GM21360 (cell line): ENCODE results near the gene PARD3.
"Not testable (repeated sequence)": the region's sequence is repeated elsewhere in the genome, so short reads cannot be mapped to it uniquely, and the experiment has no call there.

ENCODE experiments used
- ATAC-seq: cut with Tn5 transposase; IDR thresholded peaks from one replicate; pipeline ENCODE4 v1.9.1; 2021; ENCODE audit warnings: mild to moderate bottlenecking, moderate library complexity; ENCODE audit not compliant: unreplicated experiment

Gene PARD3

DNA sequence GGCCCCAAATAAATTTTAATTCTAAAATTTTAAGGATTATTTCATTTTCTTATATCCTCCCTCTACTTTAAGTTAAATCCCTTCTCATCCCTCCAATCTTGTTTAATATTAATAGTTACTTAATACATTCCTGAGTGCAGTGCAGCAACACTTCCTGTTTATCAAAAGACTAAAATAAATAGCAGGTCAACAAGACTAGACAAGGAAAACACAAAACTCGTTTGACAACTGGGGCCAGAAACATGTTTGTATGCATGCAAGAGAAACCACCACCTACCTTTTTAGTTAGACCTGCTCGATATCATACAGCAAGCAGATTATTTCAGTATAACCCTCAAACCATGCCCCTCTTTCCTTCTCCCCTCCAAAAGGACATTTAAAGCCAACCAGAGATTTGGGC lies 95.8 kb downstream of the PARD3 start:
- no peak for ATAC-seq

DNA sequence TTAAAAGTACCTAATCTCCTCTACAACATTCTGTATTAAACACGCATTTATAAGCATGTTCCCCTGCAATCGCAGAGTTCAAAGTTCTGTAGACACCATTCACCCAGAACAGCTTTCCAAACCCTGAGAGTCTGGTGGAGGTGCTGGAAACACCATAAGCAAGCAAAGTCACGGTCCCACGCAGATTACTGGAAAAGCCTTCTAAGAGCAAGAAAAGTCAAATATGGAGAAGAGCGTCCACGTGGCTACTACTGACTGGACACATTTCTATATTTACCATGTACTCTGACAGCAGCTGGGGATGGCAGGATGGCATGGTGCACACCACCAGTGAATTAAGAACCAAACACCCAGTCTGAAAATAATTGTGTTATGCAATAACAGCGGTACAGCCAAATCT lies 97.7 kb downstream of the PARD3 start:
- ATAC-seq: no peak

DNA sequence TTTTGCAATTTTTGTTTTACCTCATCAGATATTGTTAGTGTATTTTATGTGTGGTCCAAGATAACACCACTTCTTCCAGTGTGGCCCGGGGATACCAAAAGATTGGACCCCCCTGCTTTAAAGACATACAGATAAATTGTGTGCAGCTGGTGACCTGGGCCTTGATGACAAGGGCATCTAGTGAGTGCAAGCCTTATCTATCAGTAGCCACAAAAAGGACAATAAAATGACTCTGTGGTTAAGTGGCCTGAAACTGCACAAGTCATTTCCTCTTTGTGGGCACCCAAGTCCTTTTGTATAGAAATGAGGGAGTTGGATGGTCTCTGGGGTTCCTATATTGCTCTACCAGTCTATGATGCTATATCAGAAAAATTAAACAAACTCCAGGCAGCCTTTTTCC lies 98.1 kb downstream of the PARD3 start:
- ATAC-seq: no peak

DNA sequence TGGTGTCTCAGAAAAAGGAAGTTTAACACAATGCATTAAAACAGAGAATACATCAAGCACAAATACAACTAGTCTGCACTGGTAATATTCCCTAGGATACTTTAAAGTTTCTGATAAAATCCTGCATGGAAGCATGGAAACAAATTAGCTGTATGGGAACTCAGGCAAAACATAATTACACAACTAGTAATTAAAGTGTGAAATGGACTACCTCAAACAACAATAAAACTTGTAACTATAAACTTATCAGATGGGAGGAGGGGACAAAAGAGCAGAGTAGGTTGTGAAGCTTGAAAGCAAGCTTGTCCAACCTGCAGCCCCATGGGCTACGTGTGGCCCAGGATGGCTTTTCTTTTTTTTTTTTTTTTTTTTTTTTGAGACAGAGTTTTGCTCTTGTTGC lies 98.9 kb downstream of the PARD3 start:
- no peak for ATAC-seq

DNA sequence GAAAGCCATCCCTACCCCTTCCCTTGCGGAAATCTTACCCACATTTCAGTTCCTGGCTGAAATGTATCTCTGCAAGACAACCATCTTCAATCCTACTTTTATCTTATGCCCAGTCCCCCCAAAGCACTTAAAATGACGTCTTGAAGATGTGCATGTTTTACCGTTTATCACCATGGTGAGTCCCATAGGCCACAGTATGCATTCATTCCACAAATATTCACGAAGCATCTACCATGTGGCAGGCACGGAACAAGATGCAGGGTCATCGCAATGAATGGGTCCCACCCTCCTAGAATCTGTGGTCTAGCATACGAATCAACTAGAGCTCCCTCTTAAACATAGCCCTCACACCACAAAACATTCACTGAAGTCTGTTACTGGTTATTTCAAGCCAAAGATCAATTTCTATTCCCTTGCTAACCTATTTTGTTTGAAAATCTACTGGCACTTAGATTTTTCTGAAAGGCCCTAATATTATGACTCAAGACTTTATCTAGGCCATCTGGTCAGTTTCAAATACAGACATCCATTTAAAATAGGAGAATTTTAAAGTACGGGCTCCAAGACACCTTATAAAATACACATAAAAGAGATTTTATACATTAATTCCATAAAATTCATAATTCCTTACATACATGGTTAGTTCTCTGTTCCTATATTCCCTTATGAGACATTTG lies 99.4 kb downstream of the PARD3 start:
- no peak for ATAC-seq

DNA sequence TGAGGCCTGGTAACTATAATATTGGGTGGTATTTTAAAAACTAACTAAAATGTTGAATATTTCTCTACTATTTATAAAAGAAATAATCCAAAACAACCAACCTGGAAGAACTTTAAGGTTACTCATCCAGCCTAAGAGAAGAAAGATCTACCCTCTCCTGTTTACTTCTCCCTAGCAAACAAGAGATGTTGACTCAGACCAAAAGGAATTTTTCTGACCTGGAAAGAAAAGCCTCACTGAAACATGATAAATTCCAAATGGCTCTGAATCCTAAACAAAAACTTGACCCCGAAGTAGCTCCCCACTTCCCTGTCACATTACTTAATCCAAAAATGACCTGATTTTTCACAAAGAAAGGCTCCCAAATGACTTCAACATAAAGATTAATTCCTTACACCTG lies 101.2 kb downstream of the PARD3 start:
- no peak for ATAC-seq

DNA sequence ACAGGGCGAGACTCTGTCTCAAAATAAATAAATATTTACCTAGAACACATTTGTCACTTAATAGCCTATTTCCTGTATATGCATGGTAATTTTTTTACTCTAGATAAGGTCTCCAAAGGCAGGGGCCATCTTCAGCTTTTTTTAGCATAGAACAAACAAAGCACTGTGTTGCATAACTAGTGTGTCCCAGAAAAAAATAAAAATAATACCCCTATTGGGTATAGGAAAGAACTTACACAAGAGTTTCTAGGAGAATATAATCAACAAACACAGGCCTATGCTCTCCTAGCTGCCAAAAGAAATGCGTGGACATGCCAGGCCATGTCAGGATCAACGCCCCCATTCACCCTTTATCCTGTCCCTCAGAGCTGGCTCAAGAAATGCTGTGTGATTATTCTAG lies 103.6 kb downstream of the PARD3 start:
- ATAC-seq: no peak

DNA sequence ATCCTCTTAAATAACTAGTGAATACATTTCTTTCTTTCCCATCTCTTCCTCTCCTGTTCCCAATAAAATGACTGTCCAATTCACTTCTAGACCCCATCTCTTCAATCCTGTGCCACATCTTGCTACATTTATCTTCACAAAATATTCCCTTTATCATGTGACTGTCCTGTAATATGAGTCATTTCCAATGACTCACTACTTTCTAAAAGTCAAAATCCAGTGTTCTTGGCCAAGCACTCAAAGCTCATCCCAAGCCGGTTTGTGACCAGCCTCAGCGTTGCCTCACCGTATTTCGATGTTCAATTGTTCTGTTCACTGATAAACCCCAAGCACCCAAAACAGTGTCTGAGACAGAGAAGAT lies 104.7 kb downstream of the PARD3 start:
- no peak for ATAC-seq

DNA sequence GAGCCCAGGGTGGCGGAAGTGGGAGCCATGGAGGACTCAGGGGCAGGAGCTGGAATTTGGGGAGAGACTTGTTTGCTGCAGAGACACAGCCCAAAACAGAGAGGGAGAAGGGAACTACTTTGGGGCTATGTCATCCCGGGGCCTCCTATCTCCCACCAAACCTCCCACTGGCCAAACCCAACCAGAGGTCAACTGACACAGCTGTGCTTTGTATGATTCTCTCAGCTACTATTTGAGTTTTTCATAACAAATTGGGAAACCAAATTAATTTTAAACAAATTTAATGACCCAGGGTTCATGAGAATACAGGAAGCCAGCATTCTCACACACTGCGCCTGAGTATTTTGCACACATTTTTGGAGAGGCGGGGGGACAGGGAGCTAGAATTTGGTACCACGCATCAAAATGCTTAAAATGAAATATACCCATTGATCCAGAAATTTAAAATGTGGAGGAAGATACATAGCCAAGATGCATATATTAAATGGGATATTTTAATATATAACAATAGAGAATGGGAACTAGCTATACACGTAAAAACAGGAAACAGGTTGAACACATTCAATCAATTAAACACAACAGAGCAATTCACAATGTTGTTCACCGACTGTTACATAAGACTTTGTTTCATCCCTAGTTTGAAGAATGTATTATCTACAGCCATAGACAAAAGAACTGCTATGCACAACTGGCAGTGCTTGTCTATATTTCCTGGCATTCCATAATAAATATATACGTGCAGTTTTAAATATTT lies 105.3 kb downstream of the PARD3 start:
- ATAC-seq: no peak

DNA sequence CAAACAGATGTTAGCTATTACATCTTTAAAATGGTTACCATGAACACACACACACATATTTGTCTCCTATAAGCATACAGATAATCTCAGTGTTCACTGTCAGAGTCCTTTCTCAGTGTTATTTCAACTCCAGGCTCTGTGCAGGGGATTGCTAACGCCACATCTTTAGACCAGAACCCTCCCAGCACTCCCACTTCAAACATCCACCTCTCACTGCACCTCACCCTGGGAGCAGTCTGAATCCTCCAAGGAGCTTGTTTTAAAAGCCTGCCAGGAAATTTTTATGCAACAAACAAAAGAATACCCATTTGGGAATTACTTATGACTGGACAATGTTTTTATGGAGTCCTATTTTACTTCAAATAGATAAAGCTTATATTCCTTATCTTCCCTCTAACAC lies 107.4 kb downstream of the PARD3 start:
- ATAC-seq: no peak

DNA sequence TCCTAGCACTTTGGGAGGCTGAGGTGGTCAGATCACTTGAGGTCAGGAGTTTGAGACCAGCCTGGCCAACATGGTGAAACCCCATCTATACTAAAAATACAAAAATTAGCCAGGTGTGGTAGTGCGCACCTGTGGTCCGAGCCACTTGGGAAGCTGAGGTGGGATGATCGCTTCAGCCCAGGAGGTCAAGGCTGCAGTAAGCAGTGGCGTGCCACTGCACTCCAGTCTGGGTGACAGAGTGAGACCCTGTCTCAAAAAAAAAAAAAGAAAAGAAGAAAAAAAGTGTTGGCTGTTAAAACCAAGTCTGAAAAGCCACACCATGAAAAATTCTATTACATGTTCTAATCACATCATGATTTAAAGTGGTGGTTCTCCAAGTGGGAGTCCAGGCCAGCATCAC lies 108.1 kb downstream of the PARD3 start:
- ATAC-seq: not testable (repeated sequence)

DNA sequence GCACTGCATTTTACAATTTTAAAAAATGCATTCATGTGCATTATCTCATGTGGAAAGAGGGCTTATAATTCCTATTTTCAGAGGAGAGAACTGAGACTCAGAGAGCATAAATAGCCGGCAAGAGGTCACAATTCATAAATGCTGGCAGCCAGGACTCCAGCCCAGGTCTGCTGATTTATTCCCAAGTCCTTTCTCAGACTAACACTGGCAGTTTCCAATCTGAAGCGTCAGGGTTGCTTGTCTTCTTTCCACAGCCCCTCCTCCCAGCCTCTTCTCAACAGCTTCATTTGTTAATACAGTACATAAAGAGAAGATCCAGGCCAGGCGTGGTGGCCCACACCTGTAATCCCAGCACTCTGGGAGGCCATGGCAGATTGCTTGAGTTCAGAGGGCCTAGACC lies 108.9 kb downstream of the PARD3 start:
- ATAC-seq: no peak

DNA sequence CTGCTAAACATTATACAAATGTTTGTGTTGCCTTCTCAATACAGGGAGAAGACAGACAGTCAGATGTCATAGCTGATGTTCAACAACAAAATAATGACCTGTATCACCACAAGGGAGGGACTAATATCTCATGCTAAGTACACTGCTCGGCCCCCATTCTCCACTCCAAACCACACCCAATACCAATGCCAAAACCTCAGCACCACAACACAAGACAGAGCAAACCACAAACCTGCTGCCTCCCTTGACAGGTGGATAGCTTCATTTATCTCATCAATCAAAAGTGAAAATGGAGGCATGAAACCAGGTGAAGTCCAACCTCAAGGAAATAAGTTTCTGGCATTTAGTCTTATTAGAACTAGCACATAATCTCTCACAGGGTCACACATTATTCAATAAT lies 109.5 kb downstream of the PARD3 start:
- ATAC-seq: no peak

DNA sequence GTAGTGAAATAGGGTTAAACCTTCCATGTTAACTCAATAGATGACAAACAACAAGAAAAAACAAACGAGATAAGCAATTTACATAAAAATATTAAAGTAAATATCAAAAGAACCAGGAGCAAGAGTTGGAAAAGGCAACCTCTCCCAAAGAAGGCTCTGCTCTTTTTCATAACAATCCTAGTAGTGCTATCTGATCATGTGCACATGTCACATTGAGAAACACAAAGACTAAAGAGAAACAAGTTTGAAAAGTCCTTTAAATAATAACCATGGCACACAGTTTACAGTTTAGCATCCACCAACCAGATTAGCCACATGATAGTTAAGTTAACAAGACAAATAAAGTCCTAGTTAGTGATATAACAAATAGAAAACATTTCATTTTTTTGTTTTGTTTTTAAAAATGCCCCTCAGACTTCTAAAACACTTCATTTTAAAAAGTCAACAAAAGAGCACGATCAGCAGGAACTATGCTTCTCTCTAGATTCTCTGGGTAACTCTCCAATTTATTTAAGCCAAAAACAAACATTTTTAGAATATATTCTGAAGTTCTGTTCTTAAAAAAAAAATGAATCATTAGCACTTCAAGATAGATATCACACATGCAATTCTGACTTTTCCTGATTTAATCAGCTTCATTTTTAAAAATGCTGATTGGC lies 110.4 kb downstream of the PARD3 start:
- no peak for ATAC-seq

DNA sequence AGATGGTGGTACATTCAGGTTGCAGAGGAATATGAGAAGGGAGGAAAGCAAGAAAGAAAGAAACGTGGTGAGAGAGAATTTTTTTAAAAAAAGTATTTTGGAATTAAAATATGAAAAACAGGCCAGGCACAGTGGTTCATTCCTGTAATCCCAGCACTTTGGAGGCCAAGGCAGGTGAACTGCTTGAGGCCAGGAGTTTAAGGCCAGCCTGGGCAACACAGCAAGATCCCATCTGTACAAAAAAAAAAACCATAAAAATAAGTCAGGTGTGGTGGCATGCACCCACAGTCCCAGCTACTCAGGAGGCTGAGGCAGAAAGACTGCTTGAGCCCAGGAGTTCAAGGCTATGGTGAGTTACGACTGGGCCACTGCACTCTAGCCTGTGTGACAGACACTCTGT lies 112.1 kb downstream of the PARD3 start:
- no peak for ATAC-seq

DNA sequence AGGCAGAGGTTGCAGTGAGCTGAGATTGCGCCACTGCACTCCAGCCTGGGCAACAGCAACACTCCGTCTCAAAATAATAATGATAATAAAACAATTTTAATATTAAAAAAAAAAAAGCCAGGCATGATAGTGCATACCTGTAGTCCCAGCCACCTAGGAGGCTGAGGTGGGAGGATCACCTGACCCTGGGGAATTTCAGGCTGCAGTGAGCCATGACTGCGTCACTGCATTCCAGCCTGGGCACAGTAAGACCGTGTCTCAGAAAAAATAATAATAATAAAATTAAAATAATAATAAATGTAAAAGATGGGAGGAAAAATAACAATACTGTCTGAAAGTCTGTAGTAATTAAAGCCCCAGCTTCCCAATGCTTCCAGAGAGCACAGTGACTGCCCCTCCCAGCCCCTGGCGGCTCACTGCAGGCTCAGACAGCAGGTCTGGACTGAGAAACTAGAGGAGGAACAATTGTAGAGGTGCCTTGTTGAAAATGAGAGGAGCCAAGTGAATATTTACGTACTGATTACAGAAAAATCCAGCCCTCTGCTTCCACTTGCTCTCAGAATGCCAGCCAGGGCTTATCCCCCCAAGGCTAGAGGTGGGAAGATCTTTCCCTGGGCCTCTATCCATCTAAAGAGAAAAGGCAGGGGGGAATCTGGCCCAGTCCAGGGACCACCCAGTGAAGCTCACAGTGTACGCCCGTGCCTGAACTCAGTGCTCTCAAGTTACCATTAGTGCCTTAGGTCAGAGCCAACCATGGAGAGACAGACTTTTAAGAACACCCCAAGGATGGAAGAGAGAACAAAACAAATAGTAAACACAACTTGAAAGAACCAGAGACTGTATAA lies 112.8 kb downstream of the PARD3 start:
- no peak for ATAC-seq

DNA sequence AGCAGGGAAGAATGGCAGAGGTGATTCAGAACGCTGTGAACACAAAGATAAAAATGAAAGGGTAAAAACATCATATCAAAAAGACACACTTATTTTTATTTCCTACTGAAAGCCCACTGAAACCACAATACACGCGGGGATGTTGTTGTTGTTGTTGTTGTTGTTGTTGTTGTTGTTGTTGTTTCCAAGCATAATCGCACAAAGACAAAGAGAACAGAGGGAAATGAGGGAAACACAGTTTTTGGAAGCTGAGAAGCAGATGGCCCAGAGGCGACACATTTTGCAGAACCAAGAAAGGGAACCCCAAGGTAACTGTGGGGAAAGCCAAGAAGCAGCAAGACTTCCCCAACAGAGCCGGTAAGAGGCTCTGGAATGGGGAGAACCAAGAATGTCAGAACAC lies 113.9 kb downstream of the PARD3 start:
- ATAC-seq: no peak

DNA sequence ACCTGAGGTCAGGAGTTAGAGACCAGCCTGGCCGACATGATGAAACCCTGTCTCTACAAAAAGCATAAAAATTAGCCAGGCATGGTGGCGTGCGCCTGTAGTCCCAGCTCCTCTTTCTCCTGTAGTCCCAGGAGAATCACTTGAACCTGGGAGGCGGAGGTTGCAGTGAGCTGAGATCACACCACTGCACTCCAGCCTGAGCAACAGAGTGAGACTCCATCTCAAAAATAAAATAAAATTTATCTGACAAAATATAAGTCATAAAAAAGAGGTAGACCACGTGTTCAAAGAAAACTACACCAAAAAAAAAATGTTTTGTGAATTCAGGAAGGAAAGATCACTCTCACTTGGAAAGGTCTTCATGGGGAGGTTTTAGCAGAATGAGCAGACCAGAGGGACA lies 114.3 kb downstream of the PARD3 start:
- not testable (repeated sequence) for ATAC-seq

DNA sequence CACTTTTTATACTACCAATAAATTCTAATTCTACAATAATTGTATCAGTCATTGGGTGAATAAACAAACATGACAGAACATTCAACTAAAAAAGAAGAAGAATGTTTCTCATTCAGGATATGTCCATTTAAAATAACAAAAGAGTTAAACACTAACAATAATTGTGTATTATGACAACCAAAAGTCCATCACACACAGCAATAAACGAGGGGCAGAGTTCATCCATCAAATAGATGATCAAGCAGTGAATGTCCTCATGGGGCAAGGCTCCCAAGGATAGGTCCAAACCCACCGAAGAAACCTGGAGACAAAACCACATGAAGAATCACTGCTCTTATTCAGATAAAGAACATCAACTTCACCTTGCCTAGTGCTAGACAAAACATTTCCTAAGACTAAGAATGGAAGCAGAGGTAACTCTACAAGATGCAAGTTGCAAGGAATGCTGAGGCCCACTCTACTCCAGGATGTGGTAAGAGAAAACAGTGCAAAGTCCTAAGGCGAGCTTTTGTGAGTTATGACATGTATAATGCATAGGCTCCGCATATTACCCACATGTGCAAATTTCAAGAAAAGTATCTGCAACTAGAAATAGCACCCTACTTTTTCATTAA lies 115.1 kb downstream of the PARD3 start:
- ATAC-seq: no peak

DNA sequence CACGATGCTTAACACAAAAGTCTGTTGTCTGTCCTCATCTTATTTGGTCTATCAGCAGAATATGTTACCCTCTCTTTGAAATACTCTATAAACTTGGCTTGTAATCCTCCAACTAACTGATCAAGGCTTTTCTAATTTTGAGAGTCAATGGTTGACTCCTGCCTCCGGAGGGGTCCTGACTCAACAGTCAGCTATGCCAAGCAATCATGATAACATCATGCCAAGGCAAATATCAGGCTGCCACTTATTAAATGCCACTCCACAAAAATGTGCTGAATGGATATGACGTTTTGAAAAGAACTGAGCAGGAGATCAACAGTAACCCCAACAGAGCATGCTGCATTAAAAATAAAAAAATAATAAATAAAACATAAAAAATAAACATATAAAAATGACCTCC lies 116.1 kb downstream of the PARD3 start:
- no peak for ATAC-seq

DNA sequence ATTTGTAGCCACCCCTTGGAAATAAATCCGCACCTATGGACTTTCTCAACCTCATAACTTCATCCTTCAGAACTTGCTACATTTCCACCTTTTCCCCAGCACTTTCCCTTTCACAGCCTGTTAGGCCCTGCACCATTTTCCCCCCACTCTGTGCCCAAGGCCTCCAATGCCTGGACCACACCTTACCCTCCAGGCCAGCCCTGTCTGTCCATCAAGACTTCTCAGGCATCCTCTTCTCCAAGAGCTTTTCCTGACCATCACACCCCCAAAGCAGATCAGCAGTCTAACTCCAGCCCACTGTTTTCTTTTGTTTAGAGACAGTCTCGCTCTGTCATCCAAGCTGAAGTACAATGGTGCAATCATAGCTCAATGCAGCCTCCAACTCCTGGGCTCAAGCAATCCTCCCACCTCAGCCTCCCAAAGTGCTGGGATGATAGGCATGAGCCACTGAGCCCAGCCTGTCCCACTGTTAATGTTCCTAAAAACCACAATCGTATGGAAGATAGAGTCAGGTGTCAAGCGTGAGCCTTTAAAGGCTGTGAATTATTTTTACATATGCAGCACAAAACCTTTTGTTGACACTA lies 116.8 kb downstream of the PARD3 start:
- ATAC-seq: no peak
